ENCODE results near the gene SGCA.

SGCA gene

DNA sequence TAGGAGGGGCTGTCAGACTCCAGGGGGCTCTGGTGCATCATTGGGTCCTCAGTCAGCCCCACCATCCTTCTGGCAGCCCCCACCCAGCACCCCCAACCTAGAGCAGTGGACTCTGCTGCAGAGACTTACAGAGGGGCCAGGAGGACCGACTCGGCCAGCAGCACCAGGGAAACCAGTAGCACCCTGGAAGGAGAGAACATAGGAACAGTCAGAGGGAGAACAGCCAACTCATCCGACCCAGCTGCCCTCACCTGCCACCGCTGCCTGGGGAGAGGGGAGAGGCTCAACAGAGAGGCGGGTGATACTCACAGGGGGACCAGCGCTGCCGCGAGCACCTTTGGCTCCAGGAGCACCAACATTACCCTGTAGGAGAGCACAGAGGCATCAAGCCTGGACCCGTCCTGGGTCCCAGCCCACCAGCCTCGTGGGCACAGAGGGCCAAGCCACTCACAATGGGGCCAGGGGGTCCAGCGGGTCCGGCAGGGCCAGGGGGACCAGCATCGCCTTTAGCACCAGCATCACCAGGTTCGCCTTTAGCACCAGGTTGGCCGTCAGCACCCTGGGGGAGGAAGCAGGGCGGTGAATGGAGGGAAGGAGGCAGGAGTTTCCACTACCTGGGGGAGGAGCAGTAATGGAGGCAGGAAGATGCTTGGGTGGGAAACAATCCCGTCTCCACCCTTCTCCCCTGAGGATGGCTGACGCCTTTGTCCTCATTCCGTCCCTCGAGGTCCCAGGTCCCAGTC lies 23.9 kb downstream of the SGCA start:
- H3K79me2 ChIP-seq (ENCODE audit: insufficient read depth, low read length), result no peaks in the 10 kb centered on the region
- no peak overlapping the region for H3K9ac ChIP-seq (ENCODE audit: low read length)
- no peaks in the 10 kb centered on the region for H3K9me2 ChIP-seq (ENCODE audit: low read depth, low read length)
- TF ChIP-seq, protein P1, sequence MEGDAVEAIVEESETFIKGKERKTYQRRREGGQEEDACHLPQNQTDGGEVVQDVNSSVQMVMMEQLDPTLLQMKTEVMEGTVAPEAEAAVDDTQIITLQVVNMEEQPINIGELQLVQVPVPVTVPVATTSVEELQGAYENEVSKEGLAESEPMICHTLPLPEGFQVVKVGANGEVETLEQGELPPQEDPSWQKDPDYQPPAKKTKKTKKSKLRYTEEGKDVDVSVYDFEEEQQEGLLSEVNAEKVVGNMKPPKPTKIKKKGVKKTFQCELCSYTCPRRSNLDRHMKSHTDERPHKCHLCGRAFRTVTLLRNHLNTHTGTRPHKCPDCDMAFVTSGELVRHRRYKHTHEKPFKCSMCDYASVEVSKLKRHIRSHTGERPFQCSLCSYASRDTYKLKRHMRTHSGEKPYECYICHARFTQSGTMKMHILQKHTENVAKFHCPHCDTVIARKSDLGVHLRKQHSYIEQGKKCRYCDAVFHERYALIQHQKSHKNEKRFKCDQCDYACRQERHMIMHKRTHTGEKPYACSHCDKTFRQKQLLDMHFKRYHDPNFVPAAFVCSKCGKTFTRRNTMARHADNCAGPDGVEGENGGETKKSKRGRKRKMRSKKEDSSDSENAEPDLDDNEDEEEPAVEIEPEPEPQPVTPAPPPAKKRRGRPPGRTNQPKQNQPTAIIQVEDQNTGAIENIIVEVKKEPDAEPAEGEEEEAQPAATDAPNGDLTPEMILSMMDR (IDR thresholded peaks at IDR 0.05; ENCODE audit: low read length), result no peak
- no peak for TF ChIP-seq EZH2 (IDR thresholded peaks at IDR 0.05; ENCODE audit: borderline replicate concordance, low read length)
- no peaks in the 10 kb centered on the region for H3K4me1 ChIP-seq (ENCODE audit: insufficient read depth, low read length, severe bottlenecking)
- no peaks in the 10 kb centered on the region for H4K20me1 ChIP-seq (ENCODE audit: insufficient read depth, low read length)
- H2AFZ ChIP-seq (ENCODE audit: low read length), result no peak overlapping the region
- peaks cover 14% of the 10 kb centered on the region for H3K27me3 ChIP-seq (ENCODE audit: insufficient read depth, low read length)
- H3F3A ChIP-seq (ENCODE audit: insufficient read depth, low read length), result no peaks in the 10 kb centered on the region
- H3K9me3 ChIP-seq (ENCODE audit: low read length), result no peaks in the 10 kb centered on the region
- H3K36me3 ChIP-seq (ENCODE audit: insufficient read depth, low read length), result no peaks in the 10 kb centered on the region
- no peak overlapping the region for H3K27ac ChIP-seq (ENCODE audit: low read depth, low read length, poor library complexity, severe bottlenecking)
- H3K4me2 ChIP-seq (ENCODE audit: low read length), result no peak overlapping the region
- no peak overlapping the region for H3K4me3 ChIP-seq (ENCODE audit: low read depth, low read length, poor library complexity, severe bottlenecking)

GRCh38 chr17:50190293-50190602 lies 24.4 kb downstream of the SGCA start:
- Histone ChIP-seq H3F3A (ENCODE audit: insufficient read depth, low read length) (no peaks in the 10 kb centered on the region), H3K9ac (ENCODE audit: low read length) (no peak overlapping the region), H3K4me2 (ENCODE audit: low read length) (no peak overlapping the region), H3K36me3 (ENCODE audit: insufficient read depth, low read length) (no peaks in the 10 kb centered on the region), H3K27me3 (ENCODE audit: insufficient read depth, low read length) (peaks cover 14% of the 10 kb centered on the region), H3K9me2 (ENCODE audit: low read depth, low read length) (no peaks in the 10 kb centered on the region), H3K4me1 (ENCODE audit: insufficient read depth, low read length, severe bottlenecking) (no peaks in the 10 kb centered on the region), H2AFZ (ENCODE audit: low read length) (no peak overlapping the region), H3K27ac (ENCODE audit: low read depth, low read length, poor library complexity, severe bottlenecking) (no peak overlapping the region), H3K79me2 (ENCODE audit: insufficient read depth, low read length) (no peaks in the 10 kb centered on the region), H3K4me3 (ENCODE audit: low read depth, low read length, poor library complexity, severe bottlenecking) (no peak overlapping the region), H4K20me1 (ENCODE audit: insufficient read depth, low read length) (no peaks in the 10 kb centered on the region), H3K9me3 (ENCODE audit: low read length) (no peaks in the 10 kb centered on the region)
- no peak for TF ChIP-seq EZH2 (IDR thresholded peaks at IDR 0.05; ENCODE audit: borderline replicate concordance, low read length)
- TF ChIP-seq, protein P1 (IDR thresholded peaks at IDR 0.05; ENCODE audit: low read length), result no peak

DNA sequence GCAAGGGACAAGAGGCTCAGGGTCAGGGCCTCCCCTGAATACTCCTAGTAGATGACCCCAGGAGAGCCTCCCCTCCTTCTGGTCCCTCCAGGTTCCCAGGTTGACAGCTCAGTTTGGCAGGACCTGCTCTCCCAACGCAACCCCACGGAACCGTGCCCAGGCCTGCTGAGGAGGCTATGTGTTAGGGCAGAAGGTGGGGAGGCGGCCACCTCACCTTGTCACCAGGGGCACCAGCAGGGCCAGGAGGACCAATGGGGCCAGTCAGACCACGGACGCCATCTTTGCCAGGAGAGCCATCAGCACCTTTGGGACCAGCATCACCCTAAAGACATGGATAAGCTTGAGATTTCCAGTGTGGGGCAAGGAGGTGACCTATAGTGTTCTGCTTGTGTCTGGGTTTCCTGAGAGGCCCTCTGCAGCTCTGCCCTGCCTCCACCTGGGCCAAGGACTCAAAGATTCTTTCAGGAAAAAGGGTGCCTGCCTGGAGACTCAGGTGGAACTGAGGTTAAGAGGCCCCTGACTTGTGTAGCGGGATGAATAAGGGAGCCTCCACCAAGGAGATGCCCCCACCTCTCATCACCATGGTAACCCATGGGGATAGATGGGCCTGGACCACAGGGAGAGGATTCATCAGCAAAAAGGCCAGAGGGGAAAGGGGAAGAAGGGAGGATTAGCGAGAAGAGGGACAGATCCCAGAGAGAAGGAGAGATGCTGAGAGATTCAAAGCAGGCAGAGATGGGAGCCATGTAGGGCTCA lies 25.0 kb downstream of the SGCA start:
- Histone ChIP-seq H3K27me3 (ENCODE audit: insufficient read depth, low read length) (peaks cover 11% of the 10 kb centered on the region), H3K9ac (ENCODE audit: low read length) (no peak overlapping the region), H3K9me3 (ENCODE audit: low read length) (no peaks in the 10 kb centered on the region), H4K20me1 (ENCODE audit: insufficient read depth, low read length) (no peaks in the 10 kb centered on the region), H3K27ac (ENCODE audit: low read depth, low read length, poor library complexity, severe bottlenecking) (no peak overlapping the region), H3K4me2 (ENCODE audit: low read length) (no peak overlapping the region), H2AFZ (ENCODE audit: low read length) (no peak overlapping the region), H3K36me3 (ENCODE audit: insufficient read depth, low read length) (no peaks in the 10 kb centered on the region), H3K4me3 (ENCODE audit: low read depth, low read length, poor library complexity, severe bottlenecking) (no peak overlapping the region), H3K79me2 (ENCODE audit: insufficient read depth, low read length) (no peaks in the 10 kb centered on the region), H3K9me2 (ENCODE audit: low read depth, low read length) (no peaks in the 10 kb centered on the region), H3F3A (ENCODE audit: insufficient read depth, low read length) (no peaks in the 10 kb centered on the region), H3K4me1 (ENCODE audit: insufficient read depth, low read length, severe bottlenecking) (no peaks in the 10 kb centered on the region)
- no peak for TF ChIP-seq EZH2 (IDR thresholded peaks at IDR 0.05; ENCODE audit: borderline replicate concordance, low read length)
- TF ChIP-seq, protein P1 (IDR thresholded peaks at IDR 0.05; ENCODE audit: low read length), result no peak
